ENCODE data around the gene THAP8.

DNA sequence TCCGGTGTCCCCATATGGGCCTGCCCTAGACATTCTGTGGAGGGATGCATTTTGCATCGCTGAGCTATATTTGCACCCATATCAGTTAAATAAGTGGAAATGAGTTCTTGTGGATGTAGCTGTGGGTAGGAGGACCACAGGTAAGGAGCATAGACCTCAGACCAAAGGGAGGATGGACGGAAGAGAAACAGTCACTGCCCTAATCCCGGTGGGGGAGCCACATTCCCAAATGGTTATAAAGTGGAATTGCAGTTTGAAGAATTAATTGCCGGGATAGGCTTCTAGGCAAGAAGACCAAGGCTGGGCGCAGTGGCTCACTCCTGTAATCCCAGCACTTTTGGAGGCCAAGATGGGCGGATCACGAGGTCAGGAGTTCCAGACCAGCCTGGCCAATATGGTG is 57.3 kb downstream of the THAP8 start:
- TF ChIP-seq, protein P1, sequence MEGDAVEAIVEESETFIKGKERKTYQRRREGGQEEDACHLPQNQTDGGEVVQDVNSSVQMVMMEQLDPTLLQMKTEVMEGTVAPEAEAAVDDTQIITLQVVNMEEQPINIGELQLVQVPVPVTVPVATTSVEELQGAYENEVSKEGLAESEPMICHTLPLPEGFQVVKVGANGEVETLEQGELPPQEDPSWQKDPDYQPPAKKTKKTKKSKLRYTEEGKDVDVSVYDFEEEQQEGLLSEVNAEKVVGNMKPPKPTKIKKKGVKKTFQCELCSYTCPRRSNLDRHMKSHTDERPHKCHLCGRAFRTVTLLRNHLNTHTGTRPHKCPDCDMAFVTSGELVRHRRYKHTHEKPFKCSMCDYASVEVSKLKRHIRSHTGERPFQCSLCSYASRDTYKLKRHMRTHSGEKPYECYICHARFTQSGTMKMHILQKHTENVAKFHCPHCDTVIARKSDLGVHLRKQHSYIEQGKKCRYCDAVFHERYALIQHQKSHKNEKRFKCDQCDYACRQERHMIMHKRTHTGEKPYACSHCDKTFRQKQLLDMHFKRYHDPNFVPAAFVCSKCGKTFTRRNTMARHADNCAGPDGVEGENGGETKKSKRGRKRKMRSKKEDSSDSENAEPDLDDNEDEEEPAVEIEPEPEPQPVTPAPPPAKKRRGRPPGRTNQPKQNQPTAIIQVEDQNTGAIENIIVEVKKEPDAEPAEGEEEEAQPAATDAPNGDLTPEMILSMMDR (IDR thresholded peaks at IDR 0.05; ENCODE audit: low read depth, low read length) = no peak
- TF ChIP-seq, protein P2, sequence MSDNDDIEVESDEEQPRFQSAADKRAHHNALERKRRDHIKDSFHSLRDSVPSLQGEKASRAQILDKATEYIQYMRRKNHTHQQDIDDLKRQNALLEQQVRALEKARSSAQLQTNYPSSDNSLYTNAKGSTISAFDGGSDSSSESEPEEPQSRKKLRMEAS (IDR thresholded peaks at IDR 0.05; ENCODE audit: low read depth, low read length) = no peak
- TF ChIP-seq POLR2A (IDR thresholded peaks at IDR 0.05; ENCODE audit: extremely low read depth, insufficient read length) (no peak), MYC (IDR thresholded peaks at IDR 0.05; ENCODE audit: low read depth, low read length) (no peak)
